ENCODE data around the gene IGSF21.

IGSF21 gene

DNA sequence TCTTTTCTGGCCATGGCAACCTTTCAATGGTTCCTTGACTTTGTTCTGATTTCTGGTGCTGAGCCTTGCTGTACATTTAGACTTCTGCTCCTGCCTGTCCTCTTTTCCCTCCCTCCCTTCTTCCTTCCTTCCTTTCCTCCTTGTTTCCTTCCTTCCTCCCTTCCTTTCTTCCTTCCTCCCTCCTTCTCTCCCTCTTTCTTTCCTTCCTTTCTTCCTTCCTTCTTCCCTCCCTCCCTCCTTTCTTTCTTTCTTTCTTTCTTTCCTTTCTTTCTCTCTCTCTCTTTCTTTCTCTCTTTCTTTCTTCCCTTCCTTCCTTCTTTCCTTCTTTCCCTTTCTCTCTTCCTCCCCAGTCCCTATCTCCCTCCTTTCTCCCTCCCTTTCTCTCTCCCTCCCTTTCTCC, 10.4 kb upstream of the IGSF21 start:
- no peak for DNase-seq

DNA sequence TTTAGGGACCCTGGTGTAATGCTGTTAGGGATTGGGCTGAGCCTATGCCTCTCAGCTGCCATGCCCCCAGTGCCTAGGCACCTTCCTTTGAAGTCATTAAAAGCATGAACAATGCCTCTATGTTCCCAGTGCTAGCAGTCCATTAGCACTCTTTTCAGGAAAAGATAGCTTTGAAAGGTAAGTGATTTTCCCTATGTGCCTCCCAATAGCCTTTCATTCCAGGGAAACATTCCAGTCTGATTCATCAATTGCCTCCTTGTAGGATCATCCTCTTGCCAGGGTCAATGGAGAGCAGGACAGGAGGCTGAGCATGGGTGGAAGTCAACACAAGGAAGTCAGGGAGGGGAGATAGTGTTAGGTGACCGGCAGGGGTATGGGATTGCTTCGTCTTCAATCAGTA, 8.6 kb upstream of the IGSF21 start:
- no peak for DNase-seq

DNA sequence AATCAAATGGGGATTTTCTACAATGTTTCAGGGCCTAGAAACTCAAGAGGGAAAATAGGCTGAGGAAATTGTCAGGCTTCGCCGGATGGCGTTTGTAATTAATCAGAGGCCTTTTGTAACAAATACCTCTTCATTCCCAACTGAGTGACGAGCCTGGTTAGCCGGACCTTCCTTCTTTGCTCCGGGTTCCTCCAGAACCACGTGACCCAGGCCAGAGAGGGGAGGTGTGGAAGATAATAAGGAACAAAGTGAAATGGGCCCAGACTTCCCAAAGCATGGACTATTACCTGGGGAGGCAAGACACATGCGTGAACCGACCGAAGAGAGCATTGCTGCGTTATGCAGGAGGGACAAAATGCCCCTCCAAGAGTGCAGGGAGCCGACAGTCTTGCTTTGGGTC, 7.5 kb upstream of the IGSF21 start:
- DNase-seq, result no peak

DNA sequence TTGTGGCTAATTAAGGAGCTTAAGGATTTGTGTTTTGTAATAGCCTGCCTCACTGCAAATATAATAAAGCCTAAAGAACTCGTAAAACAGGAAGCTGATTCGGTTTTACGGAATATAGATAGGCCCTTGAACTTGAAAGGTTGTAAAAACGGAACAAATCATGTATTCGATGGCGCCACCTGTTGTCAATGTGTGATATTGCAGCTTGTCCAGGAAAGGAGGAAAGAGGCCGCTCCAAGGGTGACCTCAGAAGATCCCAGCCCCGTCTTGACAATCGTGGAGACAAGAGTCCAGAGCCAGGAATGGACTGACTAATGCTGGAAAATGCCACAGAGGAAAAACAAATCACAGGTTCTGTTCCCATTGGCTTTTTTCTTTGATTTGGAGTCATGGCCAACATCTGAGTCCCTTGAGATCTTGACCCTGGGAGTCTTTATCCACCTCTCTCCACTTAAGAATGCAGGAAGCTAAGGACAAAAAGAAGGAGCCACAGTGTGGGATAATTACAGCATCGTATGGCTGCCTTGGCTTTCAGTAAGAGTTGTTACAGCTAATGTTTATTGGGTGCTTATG, 7.0 kb upstream of the IGSF21 start:
- peak; percentile 75 for DNase-seq

DNA sequence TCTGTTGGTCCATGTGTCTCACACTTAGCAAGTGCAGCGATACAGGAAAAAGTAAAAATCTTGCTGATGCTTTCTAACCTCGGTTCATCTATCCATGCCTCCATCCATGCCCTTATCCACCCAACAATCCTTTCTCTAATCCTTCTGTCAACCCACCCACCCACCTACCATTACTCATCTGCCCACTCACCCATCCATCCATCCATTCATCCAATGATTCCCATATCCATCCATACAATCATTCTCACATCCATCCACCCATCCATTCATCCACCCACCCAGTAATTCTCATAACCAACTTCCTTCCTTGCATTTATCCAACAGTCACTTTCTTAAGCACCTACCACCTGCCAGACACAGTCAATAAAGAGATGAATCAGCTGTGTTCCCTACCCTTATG, 6.1 kb upstream of the IGSF21 start:
- no peak for DNase-seq

DNA sequence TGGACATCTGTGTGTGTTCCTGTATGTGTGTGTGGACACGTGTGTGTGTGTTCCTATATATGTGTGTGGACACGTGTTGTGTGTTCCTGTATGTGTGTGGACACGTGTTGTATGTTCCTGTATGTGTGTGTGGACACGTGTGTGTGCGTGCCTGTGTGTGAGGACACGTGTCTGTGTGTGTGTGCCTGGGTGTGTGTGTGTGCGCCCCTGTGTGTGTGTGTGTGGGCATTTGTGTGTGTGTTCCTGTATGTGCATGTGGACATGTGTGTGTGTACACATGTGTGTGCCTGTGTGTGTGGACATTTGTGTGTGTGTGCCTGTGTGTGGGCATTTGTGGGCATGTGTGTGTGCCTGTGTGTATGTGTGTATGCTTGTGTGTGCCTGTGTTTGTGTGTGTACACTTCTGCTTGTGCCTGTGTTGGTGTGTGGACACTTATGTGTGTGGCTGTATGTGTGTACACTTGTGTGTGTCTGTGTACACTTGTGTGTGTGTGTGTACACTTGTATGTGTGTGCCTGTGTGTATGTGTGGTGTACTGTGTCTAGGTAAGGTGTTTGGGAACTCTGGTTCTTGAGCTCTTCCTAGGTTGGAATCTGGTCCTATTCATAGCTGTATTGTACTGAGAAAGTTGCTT, 3.7 kb upstream of the IGSF21 start:
- no peak for DNase-seq

DNA sequence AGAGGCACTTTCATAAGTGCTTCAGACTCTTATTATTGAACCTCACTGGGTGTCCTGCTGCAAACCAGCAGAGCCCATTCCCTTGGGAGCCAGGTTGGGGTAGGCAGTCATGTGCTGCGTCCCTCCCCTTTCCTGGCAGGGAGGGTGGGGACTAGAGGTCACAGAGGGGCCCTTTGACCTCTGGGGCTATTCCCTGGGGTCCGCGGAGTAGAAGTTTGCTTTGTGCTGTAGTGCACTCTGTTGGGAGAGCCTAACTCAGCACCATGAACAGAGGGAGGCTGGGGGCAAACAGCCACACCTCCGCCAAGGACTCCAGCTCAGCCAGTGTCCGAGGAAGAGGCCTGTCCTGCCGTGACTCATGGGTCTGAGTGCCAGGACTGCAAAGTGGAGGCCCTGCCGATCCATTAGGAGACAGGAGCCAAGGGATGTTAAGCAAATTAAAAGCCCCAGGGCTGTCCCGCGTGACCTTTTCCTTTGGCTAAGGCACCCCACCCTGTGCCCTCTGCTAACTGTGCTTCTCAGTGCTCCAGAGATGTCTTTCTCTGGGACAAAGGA, 3.0 kb upstream of the IGSF21 start:
- no peak for DNase-seq

DNA sequence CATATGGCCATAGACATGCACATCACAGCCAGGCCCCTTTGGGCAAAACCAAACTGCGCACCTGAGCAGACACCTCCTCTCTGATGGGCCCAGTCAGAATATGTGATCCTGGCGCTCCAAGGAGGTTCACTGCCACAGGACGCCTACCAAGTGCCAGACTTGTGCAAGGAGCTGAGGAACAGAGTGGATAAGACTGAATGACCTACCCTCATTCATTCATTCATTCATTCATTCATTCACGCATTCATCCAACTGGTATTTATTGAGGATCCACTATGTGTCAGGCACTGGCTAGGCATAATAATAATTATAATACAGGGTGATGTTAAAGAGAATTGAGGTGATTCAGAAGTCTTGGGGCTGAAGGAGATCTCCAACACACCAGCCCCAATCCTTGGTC, 2.4 kb upstream of the IGSF21 start:
- DNase-seq, result no peak

DNA sequence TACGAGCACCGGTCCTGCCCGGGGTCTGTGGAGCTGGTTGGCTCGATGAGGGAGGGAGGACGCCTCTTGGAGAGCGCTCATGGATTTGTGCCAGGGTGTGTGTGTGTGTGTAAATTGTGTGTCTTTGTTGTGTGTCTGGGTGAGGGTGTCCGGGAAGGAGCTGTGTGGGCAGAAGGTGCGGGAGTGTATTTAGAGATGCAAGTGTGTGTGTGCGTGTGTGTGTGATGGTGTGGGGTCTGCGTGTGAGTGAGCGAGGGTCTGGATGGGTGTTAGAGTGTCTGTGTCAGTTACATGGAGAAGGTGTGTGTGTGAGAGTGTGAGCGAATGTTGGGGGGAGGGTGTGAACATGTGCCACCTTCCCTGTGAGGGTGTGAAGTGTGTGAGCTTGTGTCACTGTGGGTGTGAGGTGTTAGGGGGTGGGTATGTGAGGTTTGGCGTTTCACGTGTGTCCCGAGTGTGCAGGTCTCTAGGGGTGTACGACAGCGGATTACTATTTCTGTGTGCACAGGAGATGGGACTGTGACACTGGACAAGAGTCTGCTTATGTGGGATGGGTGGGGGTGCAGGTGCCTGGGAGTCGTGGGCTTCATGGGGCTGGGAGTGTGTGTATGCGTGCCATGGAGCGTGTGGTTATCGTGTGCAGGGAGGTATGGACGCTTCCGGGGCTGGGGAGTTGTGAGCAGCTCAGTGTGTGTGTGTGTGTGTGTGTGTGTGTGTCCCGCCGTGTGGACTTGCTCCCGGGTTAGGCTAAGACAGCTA, 880 bp downstream of the IGSF21 start:
- no peak for DNase-seq

DNA sequence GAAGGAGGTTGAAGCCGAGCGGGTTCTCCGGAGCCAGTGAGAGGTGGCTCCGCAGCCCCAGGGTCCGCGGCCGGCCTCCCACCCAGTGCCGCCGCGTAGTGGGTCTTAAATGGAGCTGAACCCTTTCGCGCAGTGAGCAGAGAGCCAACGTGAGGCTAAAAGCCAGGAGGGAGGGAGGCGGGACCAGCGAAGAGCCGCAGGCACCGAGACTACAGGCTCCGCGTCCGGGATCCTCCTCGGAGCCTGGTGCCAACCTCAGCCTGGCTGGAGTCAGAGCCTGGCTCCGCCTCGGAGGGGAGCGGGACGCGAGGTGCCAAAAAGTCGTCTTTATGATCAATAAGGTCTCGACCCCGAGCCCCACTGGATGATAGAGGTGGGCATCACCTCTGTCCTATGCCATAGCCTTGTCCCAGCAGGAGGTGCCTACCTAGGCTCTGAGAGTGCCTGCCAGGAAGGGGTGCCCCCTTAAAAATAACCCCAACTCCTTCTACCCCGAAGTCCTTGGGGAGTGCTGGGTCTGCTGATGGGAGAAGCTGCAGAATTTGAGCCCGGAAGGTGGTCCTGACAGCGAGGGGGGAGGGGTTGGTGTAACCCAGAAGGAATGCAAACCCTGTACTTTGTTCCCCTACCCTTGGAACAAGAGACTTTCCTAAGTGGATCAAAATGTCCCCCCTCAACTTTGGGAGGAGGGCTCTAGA, 1.6 kb downstream of the IGSF21 start:
- DNase-seq, result no peak

DNA sequence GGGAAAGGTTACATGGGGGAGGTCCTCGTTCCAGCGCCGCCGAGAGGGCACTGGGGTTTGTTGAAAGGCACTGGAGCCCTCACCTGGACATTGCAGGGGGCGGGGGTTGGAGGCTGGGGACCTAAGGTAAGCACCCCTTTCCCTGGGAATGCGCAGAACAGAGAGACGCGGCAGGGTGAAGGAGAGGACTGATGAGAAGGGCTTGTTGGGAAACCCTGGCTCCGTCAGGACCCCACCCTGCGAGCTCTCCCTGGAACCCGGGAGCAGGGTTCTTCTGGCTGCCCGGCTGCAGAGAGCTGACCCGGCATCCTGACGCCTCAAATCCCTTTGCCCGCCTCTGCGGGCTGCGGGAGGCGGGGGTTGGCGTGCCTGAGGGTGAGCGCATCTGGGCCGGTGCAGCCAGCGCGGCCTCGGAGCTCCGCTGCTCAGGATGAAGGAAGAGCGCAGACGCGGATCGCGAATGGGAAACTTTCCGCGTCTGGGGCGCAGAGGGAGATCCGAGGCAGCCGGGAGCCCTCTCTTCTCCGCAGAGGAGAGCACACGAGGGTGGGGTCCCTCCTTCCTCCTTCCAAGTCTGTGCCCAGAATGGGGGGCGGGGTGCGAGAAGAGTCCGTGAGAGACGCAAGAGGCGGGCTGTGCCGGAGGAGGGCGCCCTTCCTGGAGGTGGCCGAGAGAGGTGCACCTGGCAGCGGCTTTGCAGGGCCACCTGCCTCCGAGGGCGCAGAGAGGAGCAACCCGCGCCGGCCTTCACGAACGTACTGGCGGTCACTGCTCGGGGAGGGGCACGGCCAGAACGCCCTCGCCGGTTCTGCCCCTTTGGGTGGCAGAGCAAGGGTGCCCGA, 2.4 kb downstream of the IGSF21 start:
- no peak for DNase-seq

DNA sequence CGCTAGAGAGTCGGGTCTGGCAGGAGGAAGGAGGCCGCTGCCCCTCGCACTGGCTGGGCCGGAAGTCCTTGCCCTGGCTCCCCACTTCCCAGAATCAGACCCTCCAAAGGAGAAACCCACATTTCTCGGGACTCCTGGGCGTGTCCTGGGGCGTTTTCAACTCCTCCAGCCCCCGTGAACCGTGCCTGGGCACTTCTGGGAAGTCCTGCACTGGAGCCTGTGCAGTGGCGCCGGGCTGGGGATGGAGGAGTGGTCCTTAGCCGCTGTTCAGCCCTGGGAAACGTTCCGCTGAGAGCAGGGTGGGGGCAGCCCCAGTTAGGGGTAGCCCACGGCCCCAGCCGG, 3.0 kb downstream of the IGSF21 start:
- DNase-seq, result no peak

DNA sequence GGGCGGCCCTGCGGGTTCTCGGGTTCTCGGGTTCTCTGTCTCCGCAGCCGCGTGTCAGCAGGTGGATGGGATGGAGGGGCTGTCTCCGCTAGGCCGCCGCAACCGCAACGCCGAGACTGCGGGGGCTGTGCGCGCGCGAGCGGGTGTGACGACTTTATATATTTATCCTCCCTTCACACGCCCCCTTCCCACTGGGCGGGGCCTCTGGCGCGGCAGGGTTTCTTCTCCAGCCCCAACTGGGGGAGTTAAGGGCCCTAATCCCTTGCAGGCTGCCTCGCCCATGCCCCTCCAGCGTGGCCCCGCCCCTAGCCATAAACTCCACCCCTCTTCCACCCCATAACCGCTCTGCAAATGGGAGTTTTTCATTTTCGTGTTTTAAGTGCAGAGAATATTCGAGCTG, 3.4 kb downstream of the IGSF21 start:
- no peak for DNase-seq

DNA sequence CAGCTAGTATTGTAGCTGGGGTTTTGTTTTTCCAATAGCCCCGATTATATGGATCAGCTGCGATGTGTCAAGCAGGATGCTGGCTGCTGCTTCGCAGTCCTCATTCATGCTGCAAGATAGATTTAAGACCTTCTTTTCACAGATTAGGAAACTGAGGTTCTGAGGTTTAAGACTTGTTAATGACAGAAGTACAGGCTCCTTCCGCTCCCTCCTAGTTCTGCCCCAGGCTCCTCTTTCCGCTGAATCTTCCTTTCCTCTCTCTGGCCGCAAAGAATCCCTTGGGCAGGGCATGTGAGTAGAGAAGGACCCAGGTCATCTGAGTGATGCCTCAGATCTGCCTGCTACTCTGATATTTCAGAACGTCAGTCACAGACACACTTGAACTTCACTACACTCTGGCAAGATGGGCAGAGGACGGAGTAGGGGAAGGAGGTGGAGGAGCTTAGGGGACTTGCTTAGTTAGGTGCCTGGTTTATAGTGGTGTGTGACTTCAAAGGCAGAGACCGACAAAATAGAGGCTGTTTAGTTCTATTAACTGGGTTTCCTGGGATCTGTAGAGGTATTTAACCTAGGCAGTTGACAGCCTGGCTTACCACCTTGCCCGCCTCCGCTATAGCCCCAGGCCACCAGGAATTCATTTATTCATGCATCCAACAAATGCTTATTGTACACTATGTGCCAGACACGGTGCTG, 4.2 kb downstream of the IGSF21 start:
- DNase-seq, result no peak

DNA sequence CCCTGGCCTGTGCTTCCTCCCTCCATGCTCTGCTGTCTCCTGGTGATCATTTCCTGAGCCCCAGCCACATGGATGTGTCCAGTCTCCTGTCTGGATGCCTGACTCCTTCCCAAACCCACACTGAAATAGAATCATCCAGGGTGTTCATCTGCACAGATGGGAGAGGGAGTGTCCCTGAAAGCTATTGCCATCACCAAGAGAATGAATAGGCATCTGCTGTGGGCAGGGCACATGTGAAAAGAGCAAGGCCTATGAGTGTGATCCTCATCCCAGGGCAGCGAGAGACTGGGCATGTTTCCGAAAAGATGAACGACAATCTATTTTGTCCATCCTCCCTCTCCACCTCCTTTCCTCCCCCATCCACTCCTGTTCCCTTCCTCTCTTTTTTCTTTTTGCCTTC, 5.0 kb downstream of the IGSF21 start:
- no peak for DNase-seq

DNA sequence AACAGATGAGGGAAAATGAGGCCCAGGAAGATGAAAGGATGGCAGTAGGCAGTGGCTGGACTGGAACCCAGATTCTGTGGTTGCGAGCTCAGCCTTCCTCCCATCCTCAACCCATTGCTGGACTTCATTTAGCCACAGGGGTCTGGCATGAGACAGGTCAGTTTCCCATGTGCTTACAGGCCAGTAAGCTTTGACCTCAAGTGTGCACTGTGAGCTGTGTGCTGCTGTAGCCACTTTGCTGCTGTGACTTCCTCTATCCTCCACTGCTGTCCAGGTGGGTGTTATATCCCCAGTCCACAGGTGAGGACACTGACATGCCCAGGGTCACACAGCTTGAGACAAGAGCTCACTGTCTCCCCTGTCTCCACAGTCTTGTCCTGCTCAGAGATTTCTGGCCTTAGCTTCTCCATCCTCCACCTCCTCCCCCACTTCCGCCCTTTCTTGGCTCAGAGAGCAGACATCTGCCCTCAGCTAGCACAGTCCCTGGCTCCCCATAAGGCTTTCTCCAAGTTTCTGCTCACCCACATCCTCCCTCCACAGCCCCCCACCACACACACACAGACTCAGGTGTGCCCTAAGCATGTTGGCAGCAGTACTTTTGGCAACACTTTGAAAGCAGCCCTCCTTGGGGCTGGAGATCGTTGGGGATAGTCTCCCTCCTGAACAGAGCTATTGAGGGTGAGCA, 7.3 kb downstream of the IGSF21 start:
- DNase-seq, result no peak

DNA sequence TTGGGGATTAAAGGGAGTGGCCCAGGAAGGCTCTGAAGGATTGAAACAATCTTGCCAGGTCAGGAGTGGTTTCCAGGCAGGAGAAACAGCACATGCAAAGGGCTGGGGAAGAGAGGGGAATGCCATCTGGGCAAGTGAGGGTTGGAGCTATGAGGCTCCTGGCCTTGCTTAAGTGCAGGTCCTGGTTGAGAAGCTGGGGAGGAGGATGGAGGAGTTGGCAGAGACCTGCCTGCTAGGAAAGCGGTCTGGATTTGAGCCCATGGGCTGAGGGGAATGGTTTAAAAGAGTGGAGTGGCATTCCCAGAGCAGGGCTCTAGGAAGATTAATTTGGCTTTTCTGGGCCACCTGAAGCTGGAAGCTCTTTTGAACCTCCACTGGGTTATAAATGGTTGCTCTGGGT, 9.2 kb downstream of the IGSF21 start:
- DNase-seq, result no peak

DNA sequence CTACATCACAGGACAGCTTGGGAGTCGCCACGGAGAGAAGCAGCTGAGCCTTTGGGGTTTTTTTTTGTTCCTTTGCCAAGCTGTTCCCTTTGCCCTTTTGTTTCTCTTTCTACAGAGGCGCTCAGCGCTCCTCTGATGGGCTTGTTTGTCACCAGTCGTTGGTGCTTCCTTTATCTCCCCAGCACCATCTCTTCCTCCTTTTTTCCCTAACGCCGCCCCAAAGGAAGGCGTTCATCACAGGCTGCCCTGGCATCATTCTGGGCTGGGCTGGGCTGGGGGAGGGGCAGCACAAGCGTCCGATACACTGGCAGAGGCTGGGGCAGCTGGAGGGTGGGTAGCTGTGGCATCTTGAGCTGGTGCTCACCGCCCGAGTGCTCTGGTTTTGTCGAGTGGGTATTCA, 10.5 kb downstream of the IGSF21 start:
- DNase-seq, result peak; percentile 48

DNA sequence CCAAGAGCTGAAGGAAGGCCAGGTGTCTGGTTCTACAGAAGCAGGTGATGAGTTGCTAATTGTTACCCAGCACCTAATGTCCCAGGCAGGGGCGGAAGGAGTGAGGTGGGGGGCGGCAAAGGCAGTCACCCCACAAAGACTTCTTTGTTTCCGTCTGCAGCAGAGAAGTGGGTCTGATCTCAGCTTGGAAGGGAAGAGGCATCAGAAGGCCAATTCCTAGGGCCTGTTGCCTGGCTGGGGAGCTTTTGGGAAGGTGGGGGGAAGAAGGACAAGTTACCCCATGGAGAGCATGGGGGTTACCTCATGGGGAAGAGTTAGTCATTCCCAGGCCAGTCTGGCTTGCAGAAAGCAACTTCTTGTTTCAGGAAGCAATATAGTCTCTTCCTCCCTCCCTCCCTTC, 10.9 kb downstream of the IGSF21 start:
- DNase-seq, result no peak

DNA sequence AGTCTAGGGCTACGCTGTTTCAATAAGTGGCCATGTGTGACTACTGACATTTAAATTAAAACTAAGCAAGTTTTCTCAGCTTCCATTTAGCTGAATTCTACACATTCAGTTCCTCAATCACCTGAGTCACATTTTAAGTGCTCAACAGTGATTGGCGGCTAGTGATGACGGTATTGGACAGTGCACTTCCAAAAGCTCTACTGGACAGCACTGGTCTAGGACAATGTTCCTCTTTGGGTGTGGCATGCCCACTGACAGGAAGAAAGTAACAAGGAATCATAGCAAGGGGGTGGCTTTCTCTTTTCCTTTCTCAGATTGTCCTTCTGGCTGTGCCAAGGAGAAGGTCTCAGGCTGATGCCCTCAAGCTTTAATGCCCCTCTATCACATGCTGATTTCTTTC, 11.7 kb downstream of the IGSF21 start:
- DNase-seq, result no peak

DNA sequence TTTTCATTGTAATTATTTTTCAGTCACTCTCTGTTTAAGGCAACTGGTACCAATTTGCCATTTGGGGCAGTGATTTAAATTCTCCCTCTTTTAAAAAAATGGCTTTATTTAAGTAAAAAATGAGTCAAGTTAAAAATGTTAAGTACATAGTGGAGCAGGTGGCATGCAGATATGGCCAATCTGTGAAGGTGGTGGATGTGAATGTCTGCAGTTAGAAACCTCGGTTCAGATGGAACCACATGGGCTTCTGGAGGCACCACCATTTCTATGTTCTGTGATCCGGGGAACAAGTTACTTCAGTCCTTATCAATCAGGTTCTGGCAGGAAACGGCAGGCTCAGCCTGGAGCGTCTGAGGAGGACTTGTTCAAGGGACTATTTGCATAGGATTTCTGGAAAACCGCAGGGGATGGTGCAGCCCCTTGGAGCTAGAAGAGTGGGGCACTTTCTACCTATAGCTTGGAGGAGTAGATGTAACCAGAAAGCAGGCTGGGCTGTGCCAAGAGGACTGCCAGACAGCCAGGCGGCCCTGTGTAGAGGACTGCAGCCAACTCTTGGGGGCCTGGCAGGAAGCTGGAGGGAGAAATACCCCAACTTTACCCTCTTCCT, 12.3 kb downstream of the IGSF21 start:
- DNase-seq, result no peak

All from suppressor macrophage treated with lipopolysaccharide for 4 hours (primary cell).